SU-DHL-6 (cell line): ENCODE measurements around the gene NDUFB6.

ENCODE experiments used
- H2AFZ ChIP-seq: fragments of 200-600 bp; sonication (generic); 2 replicates; pipeline ENCODE4 v1.6.1; 2014; ENCODE audit warnings: low read depth, mild to moderate bottlenecking, moderate library complexity, mixed read lengths, antibody characterized with exemption, low read length; ENCODE audit not compliant: severe bottlenecking
- H3F3A ChIP-seq: fragments of 200-600 bp; shearing (Covaris generic); 2 replicates; pipeline ENCODE4 v1.6.0; 2016; ENCODE audit warnings: antibody characterized with exemption, mild to moderate bottlenecking; ENCODE audit not compliant: insufficient read depth
- H3K27ac ChIP-seq: fragments of 200-600 bp; sonication (generic); 2 replicates; pipeline ENCODE4 v1.5.1; 2016; ENCODE audit warnings: low read depth, mild to moderate bottlenecking, low read length, moderate library complexity, mixed read lengths
- H3K27me3 ChIP-seq: fragments of 200-600 bp; sonication (generic), shearing (Covaris generic); 2 replicates; pipeline ENCODE4 v1.6.0; 2014; ENCODE audit warnings: mild to moderate bottlenecking, low read length
- H3K36me3 ChIP-seq: fragments of 200-600 bp; sonication (generic); 2 replicates; pipeline ENCODE4 v1.6.1; 2014; ENCODE audit warnings: mild to moderate bottlenecking, low read length, mixed read lengths
- H3K4me2 ChIP-seq: fragments of 300-600, 200-600 bp; shearing (Covaris generic), sonication (generic); 2 replicates; pipeline ENCODE4 v1.6.0; 2014; ENCODE audit warnings: low read length, low read depth, mild to moderate bottlenecking; ENCODE audit not compliant: poor library complexity, severe bottlenecking
- H3K4me3 ChIP-seq: fragments of 200-600 bp; sonication (generic); 2 replicates; pipeline ENCODE4 v1.5.1; 2014; ENCODE audit warnings: antibody characterized with exemption, low read length, mild to moderate bottlenecking, mixed read lengths; ENCODE audit not compliant: insufficient read depth, poor library complexity, severe bottlenecking
- H3K79me2 ChIP-seq: fragments of 200-600 bp; sonication (generic); 2 replicates; pipeline ENCODE4 v1.6.1; 2014; ENCODE audit warnings: mild to moderate bottlenecking, low read length, moderate library complexity; ENCODE audit not compliant: insufficient read depth
- H3K9ac ChIP-seq: fragments of 200-600 bp; sonication (generic); 2 replicates; pipeline ENCODE4 v1.7.0; 2014; ENCODE audit warnings: mild to moderate bottlenecking, low read length
- H3K9me2 ChIP-seq: fragments of 200-600 bp; sonication (generic); replicated peaks from 2 replicates; pipeline ENCODE4 v1.6.1; 2014; ENCODE audit warnings: low read length; ENCODE audit not compliant: insufficient read depth
- H3K9me3 ChIP-seq: fragments of 200-600 bp; sonication (generic); 2 replicates; pipeline ENCODE4 v1.6.1; 2014; ENCODE audit warnings: low read length, mixed read lengths; ENCODE audit not compliant: insufficient read depth
- H4K20me1 ChIP-seq: fragments of 200-600 bp; sonication (generic); 2 replicates; pipeline ENCODE4 v1.6.1; 2014; ENCODE audit warnings: low read depth, mild to moderate bottlenecking, antibody characterized with exemption, low read length, moderate library complexity, mixed read lengths
- EZH2phosphoT487 ChIP-seq: fragments of 200-600 bp; sonication (generic), shearing (Covaris generic); conservative IDR thresholded peaks from 2 replicates; pipeline ENCODE4 v1.6.1; 2018; ENCODE audit warnings: mild to moderate bottlenecking, antibody characterized with exemption, low read length, moderate library complexity, mixed read lengths
- TF ChIP-seq, protein P1 (sequence below): fragments of 200-600 bp; sonication (generic); IDR thresholded peaks from one replicate; pipeline ENCODE4 v1.5.1; 2017; ENCODE audit warnings: antibody characterized with exemption, mild to moderate bottlenecking, low read length, moderate library complexity; ENCODE audit not compliant: insufficient read depth, poor library complexity, severe bottlenecking

NDUFB6 gene

GRCh38 chr9:32518276-32518675 is 54.7 kb downstream of the NDUFB6 start:
- H3K36me3 ChIP-seq: peaks cover 12% of the 10 kb centered on the region; the same call in 1 of the 2 replicates
- no peak overlapping the region for H3K4me3 ChIP-seq
- H3K9ac ChIP-seq: no peak overlapping the region
- no peak overlapping the region for H2AFZ ChIP-seq
- H4K20me1 ChIP-seq: no peaks in the 10 kb centered on the region
- no peak overlapping the region for H3K27ac ChIP-seq
- H3K9me3 ChIP-seq: peaks cover 26% of the 10 kb centered on the region; the same call in 1 of the 2 replicates
- no peak overlapping the region for H3K4me2 ChIP-seq
- no peaks in the 10 kb centered on the region for H3K9me2 ChIP-seq
- no peaks in the 10 kb centered on the region for H3K79me2 ChIP-seq
- H3K27me3 ChIP-seq: no peaks in the 10 kb centered on the region
- TF ChIP-seq, protein P1, sequence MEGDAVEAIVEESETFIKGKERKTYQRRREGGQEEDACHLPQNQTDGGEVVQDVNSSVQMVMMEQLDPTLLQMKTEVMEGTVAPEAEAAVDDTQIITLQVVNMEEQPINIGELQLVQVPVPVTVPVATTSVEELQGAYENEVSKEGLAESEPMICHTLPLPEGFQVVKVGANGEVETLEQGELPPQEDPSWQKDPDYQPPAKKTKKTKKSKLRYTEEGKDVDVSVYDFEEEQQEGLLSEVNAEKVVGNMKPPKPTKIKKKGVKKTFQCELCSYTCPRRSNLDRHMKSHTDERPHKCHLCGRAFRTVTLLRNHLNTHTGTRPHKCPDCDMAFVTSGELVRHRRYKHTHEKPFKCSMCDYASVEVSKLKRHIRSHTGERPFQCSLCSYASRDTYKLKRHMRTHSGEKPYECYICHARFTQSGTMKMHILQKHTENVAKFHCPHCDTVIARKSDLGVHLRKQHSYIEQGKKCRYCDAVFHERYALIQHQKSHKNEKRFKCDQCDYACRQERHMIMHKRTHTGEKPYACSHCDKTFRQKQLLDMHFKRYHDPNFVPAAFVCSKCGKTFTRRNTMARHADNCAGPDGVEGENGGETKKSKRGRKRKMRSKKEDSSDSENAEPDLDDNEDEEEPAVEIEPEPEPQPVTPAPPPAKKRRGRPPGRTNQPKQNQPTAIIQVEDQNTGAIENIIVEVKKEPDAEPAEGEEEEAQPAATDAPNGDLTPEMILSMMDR: no peak
- TF ChIP-seq EZH2phosphoT487: no peak
- H3F3A ChIP-seq: no peaks in the 10 kb centered on the region

GRCh38 chr9:32516241-32516640 is 56.7 kb downstream of the NDUFB6 start:
- Histone ChIP-seq H3K27ac (no peak overlapping the region), H3K9me3 (peaks cover 23% of the 10 kb centered on the region; the same call in 1 of the 2 replicates), H3F3A (no peaks in the 10 kb centered on the region), H4K20me1 (no peaks in the 10 kb centered on the region), H3K36me3 (peaks cover 5% of the 10 kb centered on the region; the same call in 1 of the 2 replicates), H3K9me2 (no peaks in the 10 kb centered on the region), H3K27me3 (no peaks in the 10 kb centered on the region), H3K4me2 (no peak overlapping the region), H2AFZ (no peak overlapping the region), H3K4me3 (no peak overlapping the region), H3K9ac (no peak overlapping the region), H3K79me2 (no peaks in the 10 kb centered on the region)
- TF ChIP-seq EZH2phosphoT487: no peak
- TF ChIP-seq, protein P1: no peak

GRCh38 chr9:32508728-32509127 is 64.2 kb downstream of the NDUFB6 start:
- Histone ChIP-seq H3K4me3 (no peak overlapping the region), H3K9me3 (no peaks in the 10 kb centered on the region), H3K27me3 (no peaks in the 10 kb centered on the region), H2AFZ (no peak overlapping the region), H4K20me1 (no peaks in the 10 kb centered on the region), H3K36me3 (no peaks in the 10 kb centered on the region), H3K27ac (no peak overlapping the region), H3F3A (no peaks in the 10 kb centered on the region), H3K9ac (no peak overlapping the region), H3K4me2 (no peak overlapping the region), H3K79me2 (no peaks in the 10 kb centered on the region), H3K9me2 (no peaks in the 10 kb centered on the region)
- TF ChIP-seq EZH2phosphoT487: no peak
- TF ChIP-seq, protein P1: no peak
